ENCODE results near the gene ITGAE. TPM values are rescaled to one million over a fixed set of nuclear protein-coding genes. Genes with fewer than 3 reads are reported as not detected.

ITGAE gene
- total and polyA plus RNA-seq, 2 experiments from 2014 or later = 23.3 to 80.3 TPM

DNA sequence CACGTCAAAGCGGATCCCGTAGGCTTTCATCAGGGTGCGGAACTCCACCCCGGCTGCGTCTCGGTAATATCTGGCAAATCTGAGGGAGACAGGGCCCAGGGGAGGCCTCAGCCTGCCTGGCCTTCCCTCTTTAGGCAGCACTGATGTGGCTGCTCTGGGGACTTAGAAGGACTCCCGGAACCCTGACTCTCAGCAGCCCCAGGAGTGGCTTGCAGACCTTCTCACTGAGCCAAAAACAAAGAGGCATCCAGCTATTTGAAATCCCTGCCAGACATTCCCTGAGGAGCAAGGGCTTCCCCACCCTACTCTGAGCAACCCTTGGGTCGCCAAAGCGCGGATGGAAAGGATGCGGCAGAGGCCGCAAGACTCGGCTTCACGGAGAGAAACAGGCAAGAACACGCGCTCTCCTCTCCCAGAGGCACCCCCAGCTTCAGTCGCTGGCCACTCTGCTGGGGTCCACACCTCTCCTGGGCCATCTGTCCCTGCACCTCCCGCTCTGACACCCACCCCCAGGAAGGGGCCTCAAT lies 112.9 kb downstream of the ITGAE start:
- H3K4me2 ChIP-seq (ENCODE audit: unreplicated experiment) = no peak overlapping the region
- H3K36me3 ChIP-seq (ENCODE audit: low read depth) = no peaks in the 10 kb centered on the region
- H4K20me1 ChIP-seq (ENCODE audit: insufficient read depth) = no peaks in the 10 kb centered on the region
- DNase-seq = peak; percentile 39
- no peaks in the 10 kb centered on the region for H3K9me3 ChIP-seq (ENCODE audit: low read depth)
- H3K27ac ChIP-seq = no peak overlapping the region
- no peak overlapping the region for H2AFZ ChIP-seq
- no peak overlapping the region for H3K4me3 ChIP-seq
- H3F3A ChIP-seq (ENCODE audit: insufficient read depth) = peaks cover 2% of the 10 kb centered on the region; the same call in 1 of the 2 replicates
- 0 out of 2 replicates have a peak, but pooled peaks cover 10% of the 10 kb centered on the region for H3K27me3 ChIP-seq (replicated peaks; ENCODE audit: insufficient read depth)
- H3K9ac ChIP-seq = no peak overlapping the region
- TF ChIP-seq EZH2 (IDR thresholded peaks at IDR 0.05; ENCODE audit: insufficient read depth, poor library complexity, severe bottlenecking) (no peak), EZH2phosphoT487 (IDR thresholded peaks at IDR 0.05; ENCODE audit: insufficient read depth, low read depth) (no peak)
- no peaks in the 10 kb centered on the region for H3K79me2 ChIP-seq (ENCODE audit: insufficient read depth)
- H3K4me1 ChIP-seq (ENCODE audit: insufficient read depth) = no peaks in the 10 kb centered on the region
- 53 to 56% methylated on average over 19 of the region's 19 CpGs for WGBS, 2 experiments (ENCODE audit: low coverage in 1 of 2, low lambda C conversion rate in 2 of 2, missing lambda C conversion rate in 2 of 2)
- in situ Hi-C loops (cut with MboI) = no loop called here
- H3K9me2 ChIP-seq (ENCODE audit: insufficient read depth) = no peaks in the 10 kb centered on the region

DNA sequence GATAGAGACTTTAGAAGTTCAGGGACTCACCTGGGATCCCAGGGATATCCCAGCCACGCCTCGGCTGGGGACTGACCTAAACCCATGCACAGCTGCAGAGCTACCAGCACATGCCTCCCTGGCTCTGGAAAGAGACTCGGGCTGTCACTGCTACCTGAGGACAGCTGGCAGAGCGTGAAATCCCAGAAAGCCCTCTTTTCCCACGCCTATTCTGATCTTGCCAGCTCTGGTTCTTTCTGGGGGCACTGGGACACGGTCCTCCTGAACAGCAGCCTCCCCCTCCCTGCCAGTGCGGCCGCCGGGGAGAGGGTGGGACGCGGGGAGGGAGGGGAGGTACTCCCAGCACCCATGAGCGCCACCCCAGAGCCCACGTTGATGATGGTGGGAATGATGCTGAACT lies 115.8 kb downstream of the ITGAE start:
- H3K4me2 ChIP-seq (ENCODE audit: unreplicated experiment) = no peak overlapping the region
- H4K20me1 ChIP-seq (ENCODE audit: insufficient read depth) = no peaks in the 10 kb centered on the region
- WGBS, 2 experiments (ENCODE audit: low coverage in 1 of 2, low lambda C conversion rate in 2 of 2, missing lambda C conversion rate in 2 of 2) = 23 to 43% methylated on average over 8 to 12 of the region's 13 CpGs
- no peaks in the 10 kb centered on the region for H3K36me3 ChIP-seq (ENCODE audit: low read depth)
- no peaks in the 10 kb centered on the region for H3K4me1 ChIP-seq (ENCODE audit: insufficient read depth)
- H3K79me2 ChIP-seq (ENCODE audit: insufficient read depth) = no peaks in the 10 kb centered on the region
- in situ Hi-C loops (cut with MboI) = no loop called here
- H3K9me2 ChIP-seq (ENCODE audit: insufficient read depth) = no peaks in the 10 kb centered on the region
- no peaks in the 10 kb centered on the region for H3K9me3 ChIP-seq (ENCODE audit: low read depth)
- no peak overlapping the region for H3K9ac ChIP-seq
- H3K27ac ChIP-seq = no peak overlapping the region
- no peak overlapping the region for H3K4me3 ChIP-seq
- no peak overlapping the region for H2AFZ ChIP-seq
- no peak for DNase-seq
- H3F3A ChIP-seq (ENCODE audit: insufficient read depth) = no peaks in the 10 kb centered on the region
- H3K27me3 ChIP-seq (replicated peaks; ENCODE audit: insufficient read depth) = peaks cover 16% of the 10 kb centered on the region; the same call in 1 of the 2 replicates
- TF ChIP-seq EZH2phosphoT487 (IDR thresholded peaks at IDR 0.05; ENCODE audit: insufficient read depth, low read depth) (no peak), EZH2 (IDR thresholded peaks at IDR 0.05; ENCODE audit: insufficient read depth, poor library complexity, severe bottlenecking) (no peak)

DNA sequence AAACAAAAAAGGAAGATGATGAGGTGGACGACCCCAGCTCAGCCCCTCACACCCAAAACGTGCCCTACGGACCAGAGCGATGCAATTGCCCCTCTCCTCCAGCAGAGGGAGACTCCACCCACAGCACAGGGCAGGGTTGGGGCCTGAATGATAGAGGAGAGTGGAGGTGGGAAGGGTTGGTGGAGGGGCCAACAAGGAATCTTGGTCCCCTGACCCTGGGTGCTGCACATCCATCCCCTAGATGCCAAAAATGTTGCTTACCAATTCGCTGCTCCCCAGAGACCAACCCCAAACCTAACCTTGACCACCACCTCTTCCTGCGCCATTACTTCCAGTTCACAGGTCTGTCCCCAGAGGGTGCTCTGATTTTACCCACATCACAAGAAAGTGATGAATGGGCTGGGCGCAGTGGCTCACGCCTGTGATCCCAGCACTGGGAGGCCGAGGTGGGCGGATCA lies 117.9 kb downstream of the ITGAE start:
- DNase-seq = peak; percentile 56
- no peaks in the 10 kb centered on the region for H3K9me3 ChIP-seq (ENCODE audit: low read depth)
- H3K9ac ChIP-seq = no peak overlapping the region
- TF ChIP-seq EZH2phosphoT487 (IDR thresholded peaks at IDR 0.05; ENCODE audit: insufficient read depth, low read depth) = no peak
- no peak for TF ChIP-seq EZH2 (IDR thresholded peaks at IDR 0.05; ENCODE audit: insufficient read depth, poor library complexity, severe bottlenecking)
- no peak overlapping the region for H2AFZ ChIP-seq
- H3K9me2 ChIP-seq (ENCODE audit: insufficient read depth) = no peaks in the 10 kb centered on the region
- H3K27me3 ChIP-seq (replicated peaks; ENCODE audit: insufficient read depth) = peaks cover 16% of the 10 kb centered on the region; the same call in 1 of the 2 replicates
- H3K4me2 ChIP-seq (ENCODE audit: unreplicated experiment) = no peak overlapping the region
- no peaks in the 10 kb centered on the region for H4K20me1 ChIP-seq (ENCODE audit: insufficient read depth)
- H3K4me1 ChIP-seq (ENCODE audit: insufficient read depth) = no peaks in the 10 kb centered on the region; the same call in 1 of the 2 replicates
- H3K36me3 ChIP-seq (ENCODE audit: low read depth) = no peaks in the 10 kb centered on the region
- no peaks in the 10 kb centered on the region for H3K79me2 ChIP-seq (ENCODE audit: insufficient read depth)
- H3K27ac ChIP-seq = no peak overlapping the region
- in situ Hi-C loops (cut with MboI) = no loop called here
- no peak overlapping the region for H3K4me3 ChIP-seq
- H3F3A ChIP-seq (ENCODE audit: insufficient read depth) = no peaks in the 10 kb centered on the region
- 20 to 26% methylated on average over 10 of the region's 10 CpGs for WGBS, 2 experiments (ENCODE audit: low coverage in 1 of 2, low lambda C conversion rate in 2 of 2, missing lambda C conversion rate in 2 of 2)

DNA sequence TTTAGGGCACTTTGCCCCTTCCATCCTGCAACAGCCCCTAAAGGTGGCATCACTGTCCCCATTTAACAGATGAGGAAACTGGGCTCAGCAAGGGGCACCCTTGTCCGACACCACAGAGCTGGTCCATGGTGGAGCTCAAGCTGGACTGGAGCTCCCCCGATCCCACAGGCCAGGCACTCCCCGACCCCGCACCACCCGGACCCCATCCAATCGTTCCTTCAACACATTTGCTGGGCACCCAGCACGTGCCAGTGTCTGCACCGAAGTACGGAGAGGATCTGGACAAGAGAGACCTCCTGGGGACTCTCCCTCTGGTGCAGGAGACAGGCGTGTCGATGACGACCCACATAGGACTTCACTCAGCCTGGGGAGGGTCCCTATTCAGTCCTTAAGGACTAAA lies 119.0 kb downstream of the ITGAE start:
- no peaks in the 10 kb centered on the region; the same call in 1 of the 2 replicates for H3K4me1 ChIP-seq (ENCODE audit: insufficient read depth)
- in situ Hi-C loops (cut with MboI) = no loop called here
- 64 to 69% methylated on average over 9 to 12 of the region's 12 CpGs for WGBS, 2 experiments (ENCODE audit: low coverage in 1 of 2, low lambda C conversion rate in 2 of 2, missing lambda C conversion rate in 2 of 2)

More for the DNA sequence above, 119.0 kb downstream of the ITGAE start:
- Histone ChIP-seq H3K9me3 (ENCODE audit: low read depth) (no peaks in the 10 kb centered on the region), H3K27me3 (replicated peaks; ENCODE audit: insufficient read depth) (peaks cover 16% of the 10 kb centered on the region; the same call in 1 of the 2 replicates), H3K36me3 (ENCODE audit: low read depth) (no peaks in the 10 kb centered on the region), H3K27ac (no peak overlapping the region), H3K9me2 (ENCODE audit: insufficient read depth) (no peaks in the 10 kb centered on the region), H3F3A (ENCODE audit: insufficient read depth) (no peaks in the 10 kb centered on the region), H3K79me2 (ENCODE audit: insufficient read depth) (no peaks in the 10 kb centered on the region), H3K4me3 (no peak overlapping the region), H2AFZ (no peak overlapping the region), H3K4me2 (ENCODE audit: unreplicated experiment) (no peak overlapping the region), H4K20me1 (ENCODE audit: insufficient read depth) (no peaks in the 10 kb centered on the region), H3K9ac (no peak overlapping the region)
- TF ChIP-seq EZH2 (IDR thresholded peaks at IDR 0.05; ENCODE audit: insufficient read depth, poor library complexity, severe bottlenecking) (no peak), EZH2phosphoT487 (IDR thresholded peaks at IDR 0.05; ENCODE audit: insufficient read depth, low read depth) (no peak)
- no peak for DNase-seq
